ENCODE data around the gene CRIP3. TPM values are rescaled to one million over a fixed set of nuclear protein-coding genes. Genes with fewer than 3 reads are reported as not detected.

The CRIP3 gene
- total and polyA plus RNA-seq, 10 of the 15 experiments (the other 5 are each of a cell fraction or from before 2014, with no cell fraction given): 1.5 to 9.2 (median 2.2) TPM

DNA sequence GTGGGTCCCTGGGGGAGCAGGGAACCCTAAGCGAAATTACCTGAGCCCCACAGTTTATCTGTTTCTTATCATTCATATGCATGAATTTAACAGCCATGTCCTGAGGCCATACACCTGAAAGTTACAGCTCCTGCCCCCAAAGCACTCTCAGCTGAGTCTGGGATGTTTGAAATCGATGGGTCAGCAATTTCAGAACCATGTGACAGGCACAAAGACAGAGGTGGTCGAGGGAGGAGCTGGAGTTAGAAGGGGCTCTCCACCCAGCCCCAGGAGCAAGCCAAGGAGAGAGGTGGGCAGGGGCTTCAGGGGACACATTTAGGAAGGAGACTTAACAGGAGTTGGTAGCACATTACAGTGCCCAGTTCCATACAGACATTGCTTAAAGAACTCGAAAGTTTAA is 50.4 kb downstream of the CRIP3 start:
- ChIA-PET SMC1A (ENCODE audit: uncharacterized antibody, unreplicated experiment) (interaction anchor here (1.5 to 1.6 kb wide), 2 partner anchors 75 to 81 kb away, joined by 3 to 5 read pairs; no protein-coding TSS in a partner anchor), CTCF (interaction anchor here (0.6 kb wide), 1 partner anchor 91 kb away, joined by 3 read pairs; no protein-coding TSS in a partner anchor)
- in situ Hi-C loops (cut with MboI): loop anchor here (5.0 kb wide), 1 partner anchor 249 kb away; no protein-coding TSS in a partner anchor

DNA sequence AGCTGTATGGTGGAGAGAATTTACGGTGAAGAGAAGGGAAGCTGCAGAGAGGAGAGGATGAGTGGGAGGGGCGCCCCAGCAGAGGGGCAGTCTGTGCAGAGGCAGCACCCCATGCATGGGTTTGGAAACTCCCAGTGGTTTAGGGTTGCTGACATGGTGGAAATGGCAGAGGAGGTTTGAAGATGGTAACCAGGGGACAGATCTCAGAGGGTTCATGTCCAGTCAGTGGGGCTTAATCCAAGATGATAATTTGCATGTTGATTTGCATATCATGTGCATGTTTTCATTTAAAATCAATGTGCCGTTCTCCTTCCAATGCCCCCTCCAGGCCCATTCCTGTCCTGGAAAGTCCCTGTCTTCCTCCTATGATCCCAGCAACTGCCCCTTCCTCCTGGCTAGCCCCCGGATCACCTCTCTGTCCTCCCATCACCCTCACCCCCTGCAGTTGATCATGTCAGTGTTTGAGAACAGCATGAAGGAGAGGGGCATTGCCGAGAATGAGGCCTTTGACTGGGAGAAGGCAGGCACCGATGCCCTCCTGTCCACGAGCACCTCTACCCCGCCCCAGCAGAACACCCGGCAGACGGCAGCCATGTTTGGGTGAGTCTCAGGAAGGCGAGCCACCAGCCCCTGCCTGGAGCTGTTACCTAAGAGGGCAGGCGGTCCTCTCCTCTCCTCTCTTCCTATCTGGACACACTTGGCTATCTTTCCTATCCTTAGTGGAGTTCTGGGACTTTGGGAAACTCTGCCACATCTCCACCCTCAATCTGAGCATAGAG is 51.1 kb downstream of the CRIP3 start:
- H3K4me3 ChIP-seq: no peak overlapping the region
- WGBS (ENCODE audit: insufficient coverage, insufficient replicate concordance, low lambda C conversion rate, missing lambda C conversion rate): 55% methylated on average over 12 of the region's 12 CpGs

More for the DNA sequence above, 50.4 kb downstream of the CRIP3 start:
- Histone ChIP-seq H3K4me2 (ENCODE audit: control insufficient read depth, insufficient read depth) (no peak overlapping the region), H4K20me1 (ENCODE audit: control insufficient read depth, insufficient read depth) (no peaks in the 10 kb centered on the region), H3K9ac (ENCODE audit: control insufficient read depth, insufficient read depth, low read length) (no peak overlapping the region), H3K79me2 (ENCODE audit: control insufficient read depth, insufficient read depth, low read length) (no peaks in the 10 kb centered on the region), H2AFZ (ENCODE audit: control insufficient read depth, low read depth, low read length) (no peak overlapping the region), H3K9me3 (replicated peaks; ENCODE audit: control insufficient read depth, insufficient read depth, low read length) (no peaks in the 10 kb centered on the region), H3K27me3 (replicated peaks in 1 of 2; ENCODE audit: control insufficient read depth in 2 of 2, insufficient read depth in 2 of 2, low read length in 1 of 2) (no peaks in the 10 kb centered on the region; a peak in 1 of 4 replicates), H3K36me3 (ENCODE audit: control insufficient read depth in 2 of 2, insufficient read depth in 2 of 2, low read length in 1 of 2) (no peaks in the 10 kb centered on the region), H3K27ac (ENCODE audit: control insufficient read depth, insufficient read depth) (no peak overlapping the region), H3K4me1 (ENCODE audit: control insufficient read depth, insufficient read depth, low read length) (peaks cover 5% of the 10 kb centered on the region), H3K4me3 (no peak overlapping the region)
- FAIRE-seq (no peak), DNase-seq (ENCODE audit: low read depth, low spot score) (no peak), ATAC-seq (no peak)
- RAD21 ChIA-PET (ENCODE audit: unreplicated experiment): interaction anchor here (0.6 to 2.9 kb wide), 2 partner anchors 11 to 141 kb away, joined by 3 to 8 read pairs; no protein-coding TSS in a partner anchor
- intact Hi-C loops (cut with micrococcal nuclease; ENCODE audit: unreplicated experiment): no loop called here
- TF ChIP-seq IRF4 (IDR thresholded peaks at IDR 0.05; ENCODE audit: low read depth, low read length) (no peak), DPF2 (IDR thresholded peaks at IDR 0.05) (no peak), CHD2 (IDR thresholded peaks at IDR 0.05; ENCODE audit: borderline replicate concordance, low read depth, low read length) (no peak), BCL11A (IDR thresholded peaks at IDR 0.05; ENCODE audit: low read depth, low read length) (no peak)
- TF ChIP-seq, protein P1, sequence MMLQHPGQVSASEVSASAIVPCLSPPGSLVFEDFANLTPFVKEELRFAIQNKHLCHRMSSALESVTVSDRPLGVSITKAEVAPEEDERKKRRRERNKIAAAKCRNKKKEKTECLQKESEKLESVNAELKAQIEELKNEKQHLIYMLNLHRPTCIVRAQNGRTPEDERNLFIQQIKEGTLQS (IDR thresholded peaks at IDR 0.05; ENCODE audit: borderline replicate concordance, extremely low read depth, low read depth, low read length): no peak
- POLR2A ChIA-PET: no interaction called here
- 20% methylated on average over 4 of the region's 4 CpGs for WGBS (ENCODE audit: insufficient coverage, insufficient replicate concordance, low lambda C conversion rate, missing lambda C conversion rate)
- no TSS peak for BruUV-seq (replicated peaks)

More for the DNA sequence above, 51.1 kb downstream of the CRIP3 start:
- ATAC-seq (peak; percentile 80), DNase-seq (ENCODE audit: low read depth, low spot score) (no peak), FAIRE-seq (peak; percentile 62)
- Histone ChIP-seq H3K36me3 (ENCODE audit: control insufficient read depth in 2 of 2, insufficient read depth in 2 of 2, low read length in 1 of 2) (no peaks in the 10 kb centered on the region), H3K27ac (ENCODE audit: control insufficient read depth, insufficient read depth) (no peak overlapping the region), H4K20me1 (ENCODE audit: control insufficient read depth, insufficient read depth) (no peaks in the 10 kb centered on the region), H2AFZ (ENCODE audit: control insufficient read depth, low read depth, low read length) (peak overlapping the region; percentile 36; the same call in 1 of the 2 replicates), H3K79me2 (ENCODE audit: control insufficient read depth, insufficient read depth, low read length) (no peaks in the 10 kb centered on the region), H3K9me3 (replicated peaks; ENCODE audit: control insufficient read depth, insufficient read depth, low read length) (no peaks in the 10 kb centered on the region), H3K4me2 (ENCODE audit: control insufficient read depth, insufficient read depth) (peak overlapping the region; percentile 20), H3K4me1 (ENCODE audit: control insufficient read depth, insufficient read depth, low read length) (peaks cover 5% of the 10 kb centered on the region), H3K9ac (ENCODE audit: control insufficient read depth, insufficient read depth, low read length) (no peak overlapping the region), H3K27me3 (replicated peaks in 1 of 2; ENCODE audit: control insufficient read depth in 2 of 2, insufficient read depth in 2 of 2, low read length in 1 of 2) (no peaks in the 10 kb centered on the region; a peak in 1 of 4 replicates)
- SMC1A ChIA-PET (ENCODE audit: uncharacterized antibody, unreplicated experiment): interaction anchor here (1.1 to 1.6 kb wide), 4 partner anchors 76 to 120 kb away, joined by 3 to 5 read pairs (median 3); no protein-coding TSS in a partner anchor
- CTCF ChIA-PET: interaction anchor here (0.6 kb wide), 1 partner anchor 90 kb away, joined by 3 read pairs; no protein-coding TSS in a partner anchor
- no TSS peak for BruUV-seq (replicated peaks)
- in situ Hi-C loops (cut with MboI): loop anchor here (5.0 kb wide), 1 partner anchor 250 kb away; no protein-coding TSS in a partner anchor
- TF ChIP-seq SUZ12 (IDR thresholded peaks at IDR 0.05; ENCODE audit: unreplicated experiment) (no peak), RUNX3 (IDR thresholded peaks at IDR 0.05; ENCODE audit: low read length) (peak; percentile 26; the same call in 1 of the 2 replicates), BHLHE40 (IDR thresholded peaks at IDR 0.05; ENCODE audit: borderline replicate concordance in 1 of 2, low read depth in 2 of 2, low read length in 1 of 2) (peak in 1 of 2 experiments; percentile 56; a peak in 2 of 4 replicates)
- RAD21 ChIA-PET (ENCODE audit: unreplicated experiment): interaction anchor here (0.6 to 2.9 kb wide), 3 partner anchors 11 to 141 kb away, joined by 3 to 8 read pairs (median 3); no protein-coding TSS in a partner anchor
- POLR2A ChIA-PET: no interaction called here
- intact Hi-C loops (cut with micrococcal nuclease; ENCODE audit: unreplicated experiment): no loop called here
